ENCODE results near the gene COPA. TPM values are rescaled to one million over a fixed set of nuclear protein-coding genes. Genes with fewer than 3 reads are reported as not detected.

The COPA gene
- total and polyA plus RNA-seq, 9 donors: 109 to 154 (median 129) TPM

DNA sequence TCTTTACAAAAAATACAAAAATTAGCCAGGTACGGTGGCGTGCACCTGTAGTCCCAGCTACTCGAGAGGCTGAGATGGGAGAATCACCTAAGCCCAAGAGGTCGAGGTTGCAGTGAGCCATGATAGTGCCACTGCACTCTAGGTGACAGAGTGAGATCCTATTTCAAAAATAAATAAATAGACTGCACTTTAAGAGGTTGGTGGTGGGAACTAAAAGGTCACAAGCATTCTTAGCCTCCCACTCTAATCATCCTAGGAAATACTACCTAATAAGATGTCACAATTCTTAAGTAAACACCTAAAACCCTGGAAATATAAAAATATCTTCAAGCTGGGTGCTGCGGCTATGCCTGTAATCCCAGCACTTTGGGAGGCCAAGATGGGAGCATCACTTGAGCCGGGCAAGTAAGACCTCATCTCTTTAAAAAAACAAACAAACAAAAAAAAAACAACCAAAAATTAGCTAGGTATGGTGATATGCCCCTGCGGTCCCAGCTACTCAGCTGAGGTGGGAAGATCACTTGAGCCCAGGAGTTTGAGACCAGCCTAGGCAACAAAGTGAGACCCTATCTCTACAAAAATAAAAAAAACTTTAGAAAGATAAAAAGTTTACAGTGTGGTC is 84.8 kb downstream of the COPA start:
- Histone ChIP-seq H3K4me3 (ENCODE audit: low read length) (no peak overlapping the region), H3K27ac (ENCODE audit: low read length) (no peak overlapping the region), H3K9me3 (replicated peaks; ENCODE audit: control insufficient read depth, low read depth, low read length) (no peaks in the 10 kb centered on the region), H3K4me1 (ENCODE audit: control insufficient read depth, insufficient read depth, low read length) (peaks cover 16% of the 10 kb centered on the region), H3K36me3 (ENCODE audit: control insufficient read depth, insufficient read depth, low read length) (peaks cover 2% of the 10 kb centered on the region), H3K27me3 (ENCODE audit: control insufficient read depth, insufficient read depth, low read length) (no peaks in the 10 kb centered on the region)
- no CpG with 5 or more reads among the region's 7 CpGs for whole genome bisulfite sequencing (ENCODE audit: insufficient coverage)
- no peak for DNase-seq

DNA sequence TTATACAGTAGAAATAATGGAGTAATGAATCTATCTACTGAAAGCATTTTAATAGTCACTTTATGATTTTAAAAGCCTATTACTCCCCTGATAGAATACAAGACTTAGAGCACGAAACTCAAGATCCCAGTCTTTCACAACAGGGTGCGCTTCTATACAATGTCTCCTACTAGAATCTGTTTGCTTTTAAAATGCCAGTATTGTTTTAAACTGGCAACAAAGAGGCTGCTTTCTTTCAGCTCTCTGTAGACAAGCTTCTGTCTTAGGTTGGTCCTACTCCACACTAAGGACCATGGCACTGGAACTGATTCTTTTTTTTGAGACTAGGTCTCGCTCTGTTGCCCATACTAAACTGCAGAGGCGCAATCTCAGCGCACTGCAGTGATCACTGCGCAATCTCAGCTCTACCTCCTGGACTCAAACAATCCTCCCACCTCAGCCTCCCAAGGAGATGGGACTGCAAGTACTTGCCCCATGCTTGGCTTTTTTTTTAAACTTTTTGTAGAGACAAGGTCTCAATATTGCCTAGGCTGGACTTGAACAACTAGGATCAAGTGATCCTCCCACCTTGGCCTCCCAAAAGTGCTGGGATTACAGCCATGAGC is 85.5 kb downstream of the COPA start:
- 98% methylated on average over 4 of the region's 6 CpGs for WGBS (ENCODE audit: insufficient coverage)
- H3K4me1 ChIP-seq (ENCODE audit: control insufficient read depth, insufficient read depth, low read length): peaks cover 10% of the 10 kb centered on the region

GRCh38 chr1:160256396-160257046 is 86.5 kb downstream of the COPA start:
- Histone ChIP-seq H3K27me3 (ENCODE audit: control insufficient read depth, insufficient read depth, low read length) (no peaks in the 10 kb centered on the region), H3K9me3 (replicated peaks; ENCODE audit: control insufficient read depth, low read depth, low read length) (no peaks in the 10 kb centered on the region), H3K4me1 (ENCODE audit: control insufficient read depth, insufficient read depth, low read length) (peaks cover 13% of the 10 kb centered on the region), H3K36me3 (ENCODE audit: control insufficient read depth, insufficient read depth, low read length) (peaks cover 2% of the 10 kb centered on the region), H3K4me3 (ENCODE audit: low read length) (no peak overlapping the region), H3K27ac (ENCODE audit: low read length) (no peak overlapping the region)
- DNase-seq: no peak
- WGBS (ENCODE audit: insufficient coverage): no CpG with 5 or more reads among the region's 3 CpGs

More for the DNA sequence above, 85.5 kb downstream of the COPA start:
- no peak for DNase-seq
- H3K27me3 ChIP-seq (ENCODE audit: control insufficient read depth, insufficient read depth, low read length): no peaks in the 10 kb centered on the region
- no peak overlapping the region for H3K4me3 ChIP-seq (ENCODE audit: low read length)
- no peak overlapping the region for H3K27ac ChIP-seq (ENCODE audit: low read length)
- H3K9me3 ChIP-seq (replicated peaks; ENCODE audit: control insufficient read depth, low read depth, low read length): no peaks in the 10 kb centered on the region
- H3K36me3 ChIP-seq (ENCODE audit: control insufficient read depth, insufficient read depth, low read length): peaks cover 2% of the 10 kb centered on the region

DNA sequence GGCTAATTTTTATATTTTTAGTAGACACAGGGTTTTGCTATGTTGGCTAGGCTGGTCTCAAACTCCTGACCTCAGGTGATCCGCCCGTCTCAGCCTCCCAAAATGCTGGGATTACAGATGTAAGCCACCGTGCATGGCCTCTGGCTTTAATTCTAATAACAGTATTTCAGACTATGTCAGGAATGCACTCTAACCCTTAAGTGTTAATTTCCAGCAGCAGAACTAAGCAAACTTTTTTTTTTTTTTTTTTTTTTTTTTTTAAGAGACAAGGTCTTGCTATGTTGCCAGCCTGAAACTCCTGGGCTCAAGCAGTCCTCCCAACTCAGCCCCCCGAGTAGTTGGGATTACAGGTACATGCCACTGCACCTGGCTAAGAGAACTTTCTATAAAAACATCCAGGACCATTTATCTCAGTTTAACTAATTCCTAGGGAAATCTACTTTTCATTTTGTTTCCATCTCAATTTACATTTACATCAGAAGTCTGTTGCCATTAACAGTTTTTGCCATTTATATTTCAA is 87.2 kb downstream of the COPA start:
- Histone ChIP-seq H3K4me1 (ENCODE audit: control insufficient read depth, insufficient read depth, low read length) (peaks cover 16% of the 10 kb centered on the region), H3K4me3 (ENCODE audit: low read length) (no peak overlapping the region), H3K36me3 (ENCODE audit: control insufficient read depth, insufficient read depth, low read length) (peaks cover 2% of the 10 kb centered on the region), H3K27ac (ENCODE audit: low read length) (no peak overlapping the region), H3K9me3 (replicated peaks; ENCODE audit: control insufficient read depth, low read depth, low read length) (no peaks in the 10 kb centered on the region), H3K27me3 (ENCODE audit: control insufficient read depth, insufficient read depth, low read length) (no peaks in the 10 kb centered on the region)
- DNase-seq: no peak
- 86% methylated on average over 1 of the region's 4 CpGs for WGBS (ENCODE audit: insufficient coverage)

DNA sequence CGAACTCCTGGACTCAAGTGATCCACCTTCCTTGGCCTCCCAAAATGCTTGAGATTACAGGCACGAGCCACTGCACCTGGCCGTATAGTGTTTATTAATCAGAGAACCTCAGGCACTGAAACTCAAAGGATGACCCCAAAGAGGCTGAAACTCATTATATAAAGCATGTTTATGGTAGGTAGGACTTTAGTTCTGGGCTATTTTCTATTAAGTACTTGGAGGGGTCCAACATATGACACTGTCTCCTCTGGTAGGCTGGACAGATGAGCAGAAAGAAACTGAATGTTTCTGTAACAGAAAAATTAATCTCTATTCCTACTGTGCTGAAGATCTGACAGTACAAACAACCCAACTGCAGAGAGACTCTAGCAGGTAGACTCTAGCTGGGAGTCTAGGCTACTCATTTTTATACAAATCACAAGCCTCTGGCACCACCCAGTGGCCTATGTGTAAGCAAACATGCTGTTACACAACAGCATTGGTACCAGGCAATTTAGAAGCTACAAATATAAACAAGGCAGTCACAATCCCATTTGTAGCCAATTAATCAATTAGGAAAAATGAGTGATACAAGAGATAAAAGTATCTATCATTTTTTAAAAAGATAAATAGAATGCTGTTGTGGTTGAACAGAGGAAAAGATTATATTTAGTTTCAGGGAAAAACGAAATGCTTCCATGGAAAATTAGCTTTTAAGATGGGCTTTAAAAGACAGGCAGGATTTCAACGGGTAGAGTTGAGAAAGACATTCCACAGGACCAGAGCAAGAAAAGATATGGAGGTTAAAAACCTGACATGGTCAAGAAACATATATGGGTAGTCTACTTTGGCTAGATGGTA is 91.1 kb downstream of the COPA start:
- H3K36me3 ChIP-seq (ENCODE audit: control insufficient read depth, insufficient read depth, low read length): peaks cover 2% of the 10 kb centered on the region
- peak overlapping the region; percentile 77 for H3K27ac ChIP-seq (ENCODE audit: low read length)
- H3K4me1 ChIP-seq (ENCODE audit: control insufficient read depth, insufficient read depth, low read length): peaks cover 10% of the 10 kb centered on the region
- no peaks in the 10 kb centered on the region for H3K27me3 ChIP-seq (ENCODE audit: control insufficient read depth, insufficient read depth, low read length)
- H3K4me3 ChIP-seq (ENCODE audit: low read length): no peak overlapping the region
- DNase-seq: peak; percentile 92
- H3K9me3 ChIP-seq (replicated peaks; ENCODE audit: control insufficient read depth, low read depth, low read length): no peaks in the 10 kb centered on the region
- 60% methylated on average over 5 of the region's 5 CpGs for WGBS (ENCODE audit: insufficient coverage)

DNA sequence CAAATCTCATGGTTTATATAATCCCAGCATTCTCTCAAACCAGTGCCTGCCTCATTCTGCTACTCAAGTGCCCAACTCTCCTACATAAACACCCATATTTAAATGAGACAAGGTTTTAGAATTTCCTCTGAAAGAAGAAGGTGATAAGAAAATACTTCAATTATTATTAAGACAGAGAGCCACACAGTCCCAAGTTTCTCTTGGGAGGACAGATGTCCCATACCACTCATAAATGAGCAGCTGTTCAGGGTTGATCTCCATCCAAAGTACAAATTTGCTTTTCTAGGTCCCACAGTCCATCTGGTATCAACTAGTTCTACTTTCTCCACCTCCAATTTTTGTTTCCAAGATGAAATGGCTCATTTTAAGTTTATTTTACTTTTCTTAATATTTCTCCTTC is 92.0 kb downstream of the COPA start:
- Histone ChIP-seq H3K4me1 (ENCODE audit: control insufficient read depth, insufficient read depth, low read length) (peaks cover 10% of the 10 kb centered on the region), H3K9me3 (replicated peaks; ENCODE audit: control insufficient read depth, low read depth, low read length) (no peaks in the 10 kb centered on the region), H3K27ac (ENCODE audit: low read length) (peak overlapping the region; percentile 77), H3K4me3 (ENCODE audit: low read length) (no peak overlapping the region), H3K36me3 (ENCODE audit: control insufficient read depth, insufficient read depth, low read length) (peaks cover 2% of the 10 kb centered on the region), H3K27me3 (ENCODE audit: control insufficient read depth, insufficient read depth, low read length) (no peaks in the 10 kb centered on the region)
- DNase-seq: peak; percentile 86

DNA sequence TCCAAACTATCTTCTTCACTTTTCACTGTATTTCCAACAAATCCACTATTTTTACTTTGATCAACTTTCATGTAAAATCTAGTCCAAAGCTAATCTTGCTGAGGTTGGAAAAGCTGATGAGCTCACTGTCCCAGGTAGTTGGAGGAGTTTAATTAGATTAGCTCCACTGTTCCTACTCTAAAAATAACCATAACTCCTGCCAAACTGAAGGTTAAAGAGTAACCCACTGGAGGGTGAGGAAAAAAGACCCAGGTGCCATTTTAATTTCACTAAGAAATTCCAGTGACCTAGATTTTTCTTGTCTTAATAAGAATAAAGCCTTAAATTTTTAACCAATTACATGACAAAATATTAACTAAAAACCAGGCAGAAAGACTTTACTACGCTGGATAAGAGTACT is 96.0 kb downstream of the COPA start:
- Histone ChIP-seq H3K36me3 (ENCODE audit: control insufficient read depth, insufficient read depth, low read length) (peaks cover 7% of the 10 kb centered on the region), H3K4me1 (ENCODE audit: control insufficient read depth, insufficient read depth, low read length) (peaks cover 10% of the 10 kb centered on the region), H3K4me3 (ENCODE audit: low read length) (no peak overlapping the region), H3K27me3 (ENCODE audit: control insufficient read depth, insufficient read depth, low read length) (no peaks in the 10 kb centered on the region), H3K9me3 (replicated peaks; ENCODE audit: control insufficient read depth, low read depth, low read length) (no peaks in the 10 kb centered on the region), H3K27ac (ENCODE audit: low read length) (no peak overlapping the region)
- DNase-seq: no peak
- WGBS (ENCODE audit: insufficient coverage): no CpG with 5 or more reads among the region's 1 CpG

- Histone ChIP-seq H3K4me3 (ENCODE audit: low read length) (no peak overlapping the region), H3K4me1 (ENCODE audit: control insufficient read depth, insufficient read depth, low read length) (no peaks in the 10 kb centered on the region), H3K27me3 (ENCODE audit: control insufficient read depth, insufficient read depth, low read length) (no peaks in the 10 kb centered on the region), H3K27ac (ENCODE audit: low read length) (no peak overlapping the region), H3K9me3 (replicated peaks; ENCODE audit: control insufficient read depth, low read depth, low read length) (no peaks in the 10 kb centered on the region), H3K36me3 (ENCODE audit: control insufficient read depth, insufficient read depth, low read length) (peaks cover 10% of the 10 kb centered on the region)
- WGBS (ENCODE audit: insufficient coverage): no CpG with 5 or more reads among the region's 1 CpG
- DNase-seq: no peak
Measured at GRCh38 chr1:160245434-160245833, 97.6 kb downstream of the COPA start.

- Histone ChIP-seq H3K4me3 (ENCODE audit: low read length) (no peak overlapping the region), H3K27ac (ENCODE audit: low read length) (no peak overlapping the region), H3K9me3 (replicated peaks; ENCODE audit: control insufficient read depth, low read depth, low read length) (no peaks in the 10 kb centered on the region), H3K4me1 (ENCODE audit: control insufficient read depth, insufficient read depth, low read length) (no peaks in the 10 kb centered on the region), H3K27me3 (ENCODE audit: control insufficient read depth, insufficient read depth, low read length) (no peaks in the 10 kb centered on the region), H3K36me3 (ENCODE audit: control insufficient read depth, insufficient read depth, low read length) (peaks cover 20% of the 10 kb centered on the region)
- WGBS (ENCODE audit: insufficient coverage): no CpG with 5 or more reads among the region's 1 CpG
- DNase-seq: no peak
Measured at GRCh38 chr1:160244209-160244608, 98.8 kb downstream of the COPA start.

DNA sequence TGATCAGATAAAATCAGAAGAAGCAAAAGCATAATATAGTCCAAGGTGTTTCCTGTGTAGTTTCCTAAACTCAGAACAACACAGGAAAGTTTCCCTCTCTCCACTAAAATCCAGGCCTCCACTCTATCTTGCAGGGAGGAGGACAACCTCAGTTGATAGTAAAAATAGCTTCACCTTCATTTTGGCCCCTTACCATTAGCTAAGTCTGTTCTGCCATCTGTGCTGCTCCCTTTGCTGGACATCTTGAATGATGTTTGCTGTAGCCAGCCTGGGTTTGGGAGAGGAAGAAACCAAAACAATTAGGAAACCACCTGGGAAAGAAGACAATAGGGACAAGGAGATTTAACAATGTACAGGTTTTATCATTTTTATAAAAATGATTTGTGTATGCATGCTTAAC is 99.3 kb downstream of the COPA start:
- DNase-seq: no peak
- peaks cover 24% of the 10 kb centered on the region for H3K36me3 ChIP-seq (ENCODE audit: control insufficient read depth, insufficient read depth, low read length)
- no peaks in the 10 kb centered on the region for H3K4me1 ChIP-seq (ENCODE audit: control insufficient read depth, insufficient read depth, low read length)
- H3K27me3 ChIP-seq (ENCODE audit: control insufficient read depth, insufficient read depth, low read length): no peaks in the 10 kb centered on the region
- H3K4me3 ChIP-seq (ENCODE audit: low read length): no peak overlapping the region
- no peaks in the 10 kb centered on the region for H3K9me3 ChIP-seq (replicated peaks; ENCODE audit: control insufficient read depth, low read depth, low read length)
- no peak overlapping the region for H3K27ac ChIP-seq (ENCODE audit: low read length)

Measured in muscle of leg (tissue), 11 donors.